Left ventricle myocardium superior (tissue), 1 donor: Measurements from ENCODE around the gene FRMD4A. TPM values are rescaled to one million over a fixed set of nuclear protein-coding genes. Genes with fewer than 3 reads are reported as not detected.
A peak's percentile ranks its signal among the peaks of the same experiment; 100 is the strongest.

ENCODE experiments used
- ATAC-seq: fragments of 200-7000 bp; cut with Tn5 transposase; one replicate; pipeline ENCODE4 v1.9.1; 2020; ENCODE audit warnings: mild to moderate bottlenecking, moderate library complexity
- DNase-seq: peaks from one replicate; pipeline ENCODE4 v3.0.0-alpha.2; 2020
- intact Hi-C: fragments of 100-400 bp; cut with micrococcal nuclease; formaldehyde crosslinking; loops from one replicate; pipeline ENCODE4 v1.11.0; 2022
- total RNA-seq: library from RNA; stranded (reverse); fragmentation: NEBNext Ultra II Directional; extraction: Animal tissue kit (Norgen Biotek cat#: 25700); gene quantifications from one replicate; pipeline ENCODE4 v1.2.1, GENCODE V29; 2021
- donor health status: DM: no; HTN: yes; CAD: no; lungs with severe emphysema.

Gene FRMD4A
- total RNA-seq, 1 donor from 2014 or later = 43.3 TPM

- no peak for ATAC-seq
- intact Hi-C loops = no loop called here
- DNase-seq = no peak
Observed at GRCh38 chr10:14302035-14302434, 28.7 kb downstream of the FRMD4A start.

- DNase-seq (no peak), ATAC-seq (no peak)
- intact Hi-C loops = no loop called here
Observed at GRCh38 chr10:14299556-14299955, 31.2 kb downstream of the FRMD4A start.

GRCh38 chr10:14296065-14296709, 34.5 kb downstream of the FRMD4A start:
- intact Hi-C loops = no loop called here
- ATAC-seq = peak; percentile 52
- DNase-seq = no peak

GRCh38 chr10:14294347-14295059, 36.2 kb downstream of the FRMD4A start:
- intact Hi-C loops = no loop called here
- DNase-seq (no peak), ATAC-seq (no peak)

GRCh38 chr10:14293526-14293925, 37.2 kb downstream of the FRMD4A start:
- DNase-seq = no peak
- no peak for ATAC-seq
- intact Hi-C loops = no loop called here

DNA sequence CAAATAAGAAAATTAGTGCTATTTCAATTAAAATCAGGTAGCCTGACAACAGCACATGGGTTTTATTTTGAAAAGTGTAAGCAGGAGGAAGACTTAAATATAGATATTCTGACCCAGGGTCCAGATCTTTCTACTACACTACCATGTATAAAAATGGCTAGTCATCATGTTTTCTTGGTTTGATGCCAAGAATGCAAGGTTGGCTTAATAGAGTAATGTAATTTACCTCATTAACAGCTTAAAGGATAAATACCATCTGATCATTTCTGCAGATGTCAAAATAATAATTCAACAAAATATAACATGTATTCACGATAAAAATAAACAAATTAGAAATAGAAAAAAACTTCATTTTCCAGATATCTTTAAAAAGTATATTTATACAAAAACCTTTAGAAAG, 39.4 kb downstream of the FRMD4A start:
- ATAC-seq = no peak
- intact Hi-C loops = no loop called here
- DNase-seq = no peak

- ATAC-seq = no peak
- DNase-seq = no peak
Observed at GRCh38 chr10:14285941-14286560, 44.7 kb downstream of the FRMD4A start.

GRCh38 chr10:14282276-14282675, 48.4 kb downstream of the FRMD4A start:
- intact Hi-C loops = no loop called here
- no peak for ATAC-seq
- DNase-seq = no peak

More at GRCh38 chr10:14285941-14286560, 44.7 kb downstream of the FRMD4A start:
- intact Hi-C loops = no loop called here

GRCh38 chr10:14278533-14278932, 52.2 kb downstream of the FRMD4A start:
- intact Hi-C loops = no loop called here
- DNase-seq (no peak), ATAC-seq (no peak)

GRCh38 chr10:14276210-14276609, 54.5 kb downstream of the FRMD4A start:
- DNase-seq = no peak
- no peak for ATAC-seq
- intact Hi-C loops = no loop called here

GRCh38 chr10:14271621-14272020, 59.1 kb downstream of the FRMD4A start:
- no peak for ATAC-seq
- intact Hi-C loops = no loop called here
- DNase-seq = no peak

GRCh38 chr10:14270370-14270769, 60.4 kb downstream of the FRMD4A start:
- no peak for ATAC-seq
- DNase-seq = no peak
- intact Hi-C loops = no loop called here

GRCh38 chr10:14265709-14266108, 65.0 kb downstream of the FRMD4A start:
- ATAC-seq = no peak
- DNase-seq = no peak
- intact Hi-C loops = no loop called here

- ATAC-seq (no peak), DNase-seq (no peak)
- intact Hi-C loops = no loop called here
Observed at GRCh38 chr10:14262836-14263425, 67.8 kb downstream of the FRMD4A start.

GRCh38 chr10:14261336-14261735, 69.4 kb downstream of the FRMD4A start:
- intact Hi-C loops = no loop called here
- no peak for DNase-seq
- no peak for ATAC-seq

DNA sequence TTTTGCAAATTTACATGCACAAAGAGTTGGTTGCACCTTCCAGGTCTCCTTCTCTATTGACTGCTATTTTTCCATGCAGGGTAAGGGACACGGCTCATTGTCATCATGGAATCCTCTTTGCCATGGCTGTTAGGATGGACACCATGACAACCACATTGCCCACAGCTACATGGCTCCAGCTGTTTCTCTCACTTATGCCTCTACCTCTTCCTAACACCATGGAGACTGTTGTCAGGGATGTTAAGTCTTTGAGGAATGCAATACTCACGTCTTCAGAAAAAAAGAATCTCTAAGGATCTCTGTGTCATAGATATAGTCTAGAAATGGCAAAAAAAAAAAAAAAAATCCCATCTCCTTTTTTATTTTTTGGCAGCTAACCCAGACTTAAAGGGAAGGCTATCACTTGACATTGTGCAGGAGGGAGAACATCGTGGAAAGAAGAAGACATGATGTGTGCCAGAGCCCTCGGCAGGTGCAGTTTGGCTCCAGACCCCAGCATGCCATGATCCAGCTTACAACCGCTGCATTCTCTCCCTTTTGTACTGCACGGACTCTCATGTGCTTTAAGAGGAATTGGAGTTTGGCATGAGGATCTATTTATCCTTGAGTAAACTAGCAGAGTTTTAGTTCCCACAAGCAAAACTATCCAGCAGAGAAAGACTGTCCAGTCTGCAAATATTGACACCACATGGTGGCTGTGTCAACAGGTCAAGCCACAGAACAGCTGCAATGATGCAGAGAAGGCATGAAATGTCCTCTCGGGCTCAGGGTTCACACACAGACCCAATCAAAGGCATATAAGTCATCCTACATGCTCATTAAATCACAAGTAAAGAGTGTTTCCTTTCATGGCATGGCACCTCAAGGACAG, 70.8 kb downstream of the FRMD4A start:
- ATAC-seq (peak; percentile 45), DNase-seq (no peak)
- intact Hi-C loops = no loop called here

- ATAC-seq (no peak), DNase-seq (no peak)
- intact Hi-C loops = no loop called here
Observed at GRCh38 chr10:14254368-14254767, 76.4 kb downstream of the FRMD4A start.

DNA sequence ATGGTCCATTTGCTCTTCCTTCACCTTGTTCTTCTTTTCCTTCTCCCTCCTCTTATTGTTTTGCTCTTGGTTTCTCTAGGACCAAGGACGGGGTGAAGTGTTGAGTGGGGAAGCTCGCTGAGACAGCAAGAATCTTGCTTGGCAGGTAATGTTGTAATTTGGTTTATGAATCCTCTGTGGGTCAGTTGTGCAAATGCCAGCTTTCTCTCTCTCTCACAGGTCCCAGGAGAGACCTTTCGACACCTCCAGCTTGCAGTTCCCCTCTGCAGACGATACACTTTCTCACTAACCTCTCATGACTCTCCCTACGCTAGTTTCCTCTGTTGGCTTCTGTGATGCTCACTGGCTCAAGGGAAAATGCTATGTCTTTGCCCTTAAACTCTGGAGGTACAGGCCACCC, 77.0 kb downstream of the FRMD4A start:
- ATAC-seq = no peak
- intact Hi-C loops = no loop called here
- DNase-seq = no peak

GRCh38 chr10:14253079-14253478, 77.6 kb downstream of the FRMD4A start:
- intact Hi-C loops = no loop called here
- no peak for ATAC-seq
- DNase-seq = no peak
